GM23338 (cell line): Measurements from ENCODE around the gene COPS6.

ENCODE experiments used
- CREB1 ChIP-seq: fragments of 250-450 bp; sonication (Bioruptor Pico); IDR thresholded peaks from 2 replicates; pipeline ENCODE4 v1.5.0; 2020; ENCODE audit warnings: low read depth, mild to moderate bottlenecking, moderate library complexity
- EZH2 ChIP-seq: fragments of 200-600 bp; sonication (generic); IDR thresholded peaks from one replicate; pipeline ENCODE4 v1.8.0; 2017; ENCODE audit warnings: antibody characterized with exemption, mild to moderate bottlenecking, low read depth; ENCODE audit not compliant: unreplicated experiment
- EZH2phosphoT487 ChIP-seq: fragments of 200-600 bp; sonication (generic); IDR thresholded peaks from one replicate; pipeline ENCODE4 v1.8.1; 2018; ENCODE audit warnings: antibody characterized with exemption; ENCODE audit not compliant: unreplicated experiment
- JUNB ChIP-seq: IDR thresholded peaks from one replicate; pipeline ENCODE4 v1.6.1; 2016; ENCODE audit warnings: antibody characterized with exemption; ENCODE audit not compliant: unreplicated experiment
- NANOG ChIP-seq: IDR thresholded peaks from 2 replicates; pipeline ENCODE4 v1.6.1; 2016; ENCODE audit warnings: antibody characterized with exemption, borderline replicate concordance
- POLR2AphosphoS5 ChIP-seq: IDR thresholded peaks from 2 replicates; pipeline ENCODE4 v1.6.1; 2016; ENCODE audit warnings: antibody characterized with exemption, low read depth
- REST ChIP-seq: IDR thresholded peaks from one replicate; pipeline ENCODE4 v1.6.1; 2018; ENCODE audit warnings: antibody characterized with exemption; ENCODE audit not compliant: unreplicated experiment
- STAT1 ChIP-seq: IDR thresholded peaks from one replicate; pipeline ENCODE4 v1.6.1; 2016; ENCODE audit warnings: antibody characterized with exemption; ENCODE audit not compliant: unreplicated experiment
- ZNF331 ChIP-seq: fragments of 250-450 bp; sonication (Bioruptor Pico); IDR thresholded peaks from 2 replicates; pipeline ENCODE4 v1.5.0; 2020; ENCODE audit warnings: low read depth, mild to moderate bottlenecking, moderate library complexity
- ZNF462 ChIP-seq: fragments of 250-450 bp; sonication (Bioruptor Pico); IDR thresholded peaks from 2 replicates; pipeline ENCODE4 v1.5.0; 2020; ENCODE audit warnings: mild to moderate bottlenecking, moderate library complexity
- TF ChIP-seq, protein P1 (sequence below), 2 experiments: fragments of 200-600 bp in 1 of 2; sonication (generic) in 1 of 2; conservative IDR thresholded peaks; 2 replicates each; pipeline versions ENCODE4 v1.5.1 to v1.6.1; 2016 to 2017; ENCODE audit warnings: antibody characterized with exemption in 2 of 2, low read depth in 2 of 2, mild to moderate bottlenecking in 2 of 2, moderate library complexity in 1 of 2
- TF ChIP-seq, protein P2 (sequence below): IDR thresholded peaks from 2 replicates; pipeline ENCODE4 v1.6.1; 2016; ENCODE audit warnings: antibody characterized with exemption

DNA sequence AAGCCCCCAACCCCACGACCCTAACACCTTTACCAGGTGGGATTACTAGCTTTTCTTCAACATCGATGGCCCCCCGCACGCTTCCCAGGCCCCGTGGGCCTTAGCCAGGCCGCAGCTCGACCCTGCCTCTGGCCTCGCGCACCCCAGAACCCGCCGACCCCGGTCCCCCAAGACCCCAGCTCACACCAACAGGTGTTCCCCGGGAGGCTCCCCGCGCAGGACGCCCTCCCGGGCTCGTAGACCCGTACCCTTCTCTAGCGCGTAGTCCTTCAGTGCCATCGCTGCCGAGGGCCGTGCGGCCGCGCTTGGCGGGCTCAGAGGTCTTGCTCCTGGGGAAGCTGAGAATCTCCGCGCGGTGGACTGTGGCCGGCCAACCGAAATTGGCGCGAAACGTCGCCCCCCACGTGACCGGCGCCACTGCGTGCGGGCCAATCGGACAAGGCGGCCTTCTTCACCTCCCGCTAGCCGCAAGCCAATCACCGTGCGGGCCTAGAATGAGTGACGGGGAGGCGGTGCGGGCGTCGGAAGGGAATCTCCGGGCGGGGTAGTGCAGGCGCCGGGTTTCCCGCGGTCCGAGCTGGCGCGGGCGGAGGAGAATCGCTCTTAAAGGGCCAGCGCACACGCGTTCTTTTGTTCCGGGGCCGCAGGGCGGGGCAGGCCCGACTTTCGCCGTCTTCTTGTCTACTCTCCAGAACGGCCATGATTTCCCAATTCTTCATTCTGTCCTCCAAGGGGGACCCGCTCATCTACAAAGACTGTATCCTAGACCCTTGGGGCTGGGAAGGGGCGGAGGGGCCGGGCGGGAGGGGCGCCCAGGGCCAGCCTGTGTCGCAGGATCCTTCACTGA, 12.5 kb downstream of the COPS6 start, which contains the start of the genes AP4M1 and MCM7:
- TF ChIP-seq, protein P1, sequence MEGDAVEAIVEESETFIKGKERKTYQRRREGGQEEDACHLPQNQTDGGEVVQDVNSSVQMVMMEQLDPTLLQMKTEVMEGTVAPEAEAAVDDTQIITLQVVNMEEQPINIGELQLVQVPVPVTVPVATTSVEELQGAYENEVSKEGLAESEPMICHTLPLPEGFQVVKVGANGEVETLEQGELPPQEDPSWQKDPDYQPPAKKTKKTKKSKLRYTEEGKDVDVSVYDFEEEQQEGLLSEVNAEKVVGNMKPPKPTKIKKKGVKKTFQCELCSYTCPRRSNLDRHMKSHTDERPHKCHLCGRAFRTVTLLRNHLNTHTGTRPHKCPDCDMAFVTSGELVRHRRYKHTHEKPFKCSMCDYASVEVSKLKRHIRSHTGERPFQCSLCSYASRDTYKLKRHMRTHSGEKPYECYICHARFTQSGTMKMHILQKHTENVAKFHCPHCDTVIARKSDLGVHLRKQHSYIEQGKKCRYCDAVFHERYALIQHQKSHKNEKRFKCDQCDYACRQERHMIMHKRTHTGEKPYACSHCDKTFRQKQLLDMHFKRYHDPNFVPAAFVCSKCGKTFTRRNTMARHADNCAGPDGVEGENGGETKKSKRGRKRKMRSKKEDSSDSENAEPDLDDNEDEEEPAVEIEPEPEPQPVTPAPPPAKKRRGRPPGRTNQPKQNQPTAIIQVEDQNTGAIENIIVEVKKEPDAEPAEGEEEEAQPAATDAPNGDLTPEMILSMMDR (conservative IDR thresholded peaks at IDR 0.05; ENCODE audit: low read depth in 2 of 2): no peak
- no peak for TF ChIP-seq EZH2
- TF ChIP-seq POLR2AphosphoS5: peak; percentile 80
- no peak for TF ChIP-seq EZH2phosphoT487
- no peak for TF ChIP-seq REST
- TF ChIP-seq CREB1 (CRISPR knock-in tag): peak; percentile 62
- TF ChIP-seq STAT1: no peak
- no peak for TF ChIP-seq ZNF331 (CRISPR knock-in tag)
- TF ChIP-seq NANOG: no peak
- TF ChIP-seq JUNB: no peak
- no peak for TF ChIP-seq ZNF462
- TF ChIP-seq, protein P2, sequence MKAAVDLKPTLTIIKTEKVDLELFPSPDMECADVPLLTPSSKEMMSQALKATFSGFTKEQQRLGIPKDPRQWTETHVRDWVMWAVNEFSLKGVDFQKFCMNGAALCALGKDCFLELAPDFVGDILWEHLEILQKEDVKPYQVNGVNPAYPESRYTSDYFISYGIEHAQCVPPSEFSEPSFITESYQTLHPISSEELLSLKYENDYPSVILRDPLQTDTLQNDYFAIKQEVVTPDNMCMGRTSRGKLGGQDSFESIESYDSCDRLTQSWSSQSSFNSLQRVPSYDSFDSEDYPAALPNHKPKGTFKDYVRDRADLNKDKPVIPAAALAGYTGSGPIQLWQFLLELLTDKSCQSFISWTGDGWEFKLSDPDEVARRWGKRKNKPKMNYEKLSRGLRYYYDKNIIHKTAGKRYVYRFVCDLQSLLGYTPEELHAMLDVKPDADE: no peak
